ENCODE data around the gene KDM6A.
"Not testable (repeated sequence)": the region's sequence is repeated elsewhere in the genome, so short reads cannot be mapped to it uniquely, and the experiment has no call there.

The KDM6A gene

GRCh38 chrX:45110494-45110893 is 237.5 kb downstream of the KDM6A start:
- no peak for DNase-seq (ENCODE audit: low read depth)

GRCh38 chrX:45126158-45126557 is 253.2 kb downstream of the KDM6A start:
- no peak for DNase-seq (ENCODE audit: low read depth)

GRCh38 chrX:45128896-45129454 is 256.0 kb downstream of the KDM6A start:
- DNase-seq (ENCODE audit: low read depth) = no peak

- no peak for DNase-seq (ENCODE audit: low read depth)
These were observed 260.5 kb downstream of the KDM6A start for GRCh38 chrX:45133465-45133864.

- no peak for DNase-seq (ENCODE audit: low read depth)
These were observed 261.3 kb downstream of the KDM6A start for GRCh38 chrX:45134315-45134731.

GRCh38 chrX:45134775-45135174 is 261.8 kb downstream of the KDM6A start:
- no peak for DNase-seq (ENCODE audit: low read depth)

- DNase-seq (ENCODE audit: low read depth) = not testable (repeated sequence)
These were observed 262.5 kb downstream of the KDM6A start for GRCh38 chrX:45135391-45136075.

GRCh38 chrX:45137531-45137930 is 264.5 kb downstream of the KDM6A start:
- DNase-seq (ENCODE audit: low read depth) = no peak

GRCh38 chrX:45138525-45138924 is 265.5 kb downstream of the KDM6A start:
- no peak for DNase-seq (ENCODE audit: low read depth)

- DNase-seq (ENCODE audit: low read depth) = no peak
These were observed 267.8 kb downstream of the KDM6A start for GRCh38 chrX:45140812-45141211.

- no peak for DNase-seq (ENCODE audit: low read depth)
These were observed 269.2 kb downstream of the KDM6A start for GRCh38 chrX:45142185-45142584.

- DNase-seq (ENCODE audit: low read depth) = no peak
These were observed 270.5 kb downstream of the KDM6A start for GRCh38 chrX:45143455-45143854.

- no peak for DNase-seq (ENCODE audit: low read depth)
These were observed 272.7 kb downstream of the KDM6A start for GRCh38 chrX:45145492-45146215.

GRCh38 chrX:45150821-45151220 is 277.8 kb downstream of the KDM6A start:
- DNase-seq (ENCODE audit: low read depth) = no peak

GRCh38 chrX:45154033-45154360 is 281.0 kb downstream of the KDM6A start:
- DNase-seq (ENCODE audit: low read depth) = no peak

- no peak for DNase-seq (ENCODE audit: low read depth)
These were observed 281.5 kb downstream of the KDM6A start for GRCh38 chrX:45154462-45154861.

GRCh38 chrX:45157647-45158046 is 284.7 kb downstream of the KDM6A start:
- DNase-seq (ENCODE audit: low read depth) = no peak

Data from activated T-cell treated with anti-CD3 and anti-CD28 coated beads for 48 hours (primary cell).